SK-N-SH treated with all-trans-retinoic acid at 6 μM for 48 hours (cell line): ENCODE data around the gene CFAP20.

Source experiments
- ATAC-seq: fragments of 200-7000 bp; cut with Tn5 transposase; 3 replicates; pipeline ENCODE4 v1.9.1; 2020; ENCODE audit warnings: mild to moderate bottlenecking, moderate library complexity
- ARNTL ChIP-seq: fragments of 450-650 bp; formaldehyde crosslinking; IDR thresholded peaks from 2 replicates; pipeline ENCODE4 v1.5.0; 2020; ENCODE audit warnings: low read depth, mild to moderate bottlenecking, moderate library complexity, borderline replicate concordance
- BACH2 ChIP-seq: fragments of 250-450 bp; sonication (Bioruptor Pico); IDR thresholded peaks from 2 replicates; pipeline ENCODE4 v1.9.0; 2021; ENCODE audit warnings: mild to moderate bottlenecking, borderline replicate concordance
- ESRRG ChIP-seq: fragments of 250-450 bp; sonication (Bioruptor Pico); IDR thresholded peaks from 2 replicates; pipeline ENCODE4 v1.6.1; 2021; ENCODE audit warnings: mild to moderate bottlenecking
- GLIS3 ChIP-seq: fragments of 250-450 bp; sonication (Bioruptor Pico); IDR thresholded peaks from 2 replicates; pipeline ENCODE4 v1.5.0; 2020; ENCODE audit warnings: mild to moderate bottlenecking, moderate library complexity
- ISL1 ChIP-seq: fragments of 250-450 bp; sonication (Bioruptor Pico); IDR thresholded peaks from 2 replicates; pipeline ENCODE4 v2.1.2; 2022; ENCODE audit warnings: mild to moderate bottlenecking, moderate library complexity
- PPARA ChIP-seq: fragments of 250-450 bp; sonication (Bioruptor Pico); IDR thresholded peaks from 2 replicates; pipeline ENCODE4 v1.5.0; 2020; ENCODE audit warnings: mild to moderate bottlenecking, borderline replicate concordance
- RARB ChIP-seq: fragments of 250-450 bp; sonication (Bioruptor Pico); IDR thresholded peaks from 2 replicates; pipeline ENCODE4 v1.8.0; 2021; ENCODE audit warnings: mild to moderate bottlenecking, moderate library complexity
- TCF4 ChIP-seq: fragments of 250-450 bp; sonication (Bioruptor Pico); IDR thresholded peaks from 2 replicates; pipeline ENCODE4 v1.8.0; 2021; ENCODE audit warnings: mild to moderate bottlenecking, moderate library complexity, borderline replicate concordance
- TOX ChIP-seq: fragments of 250-450 bp; sonication (Bioruptor Pico); IDR thresholded peaks from 2 replicates; pipeline ENCODE4 v1.8.0; 2021; ENCODE audit warnings: mild to moderate bottlenecking, moderate library complexity, borderline replicate concordance
- ZC3H10 ChIP-seq: fragments of 250-450 bp; sonication (Bioruptor Pico); IDR thresholded peaks from 2 replicates; pipeline ENCODE4 v1.5.1; 2021; ENCODE audit warnings: mild to moderate bottlenecking, moderate library complexity
- ZFP3 ChIP-seq: fragments of 250-450 bp; sonication (Bioruptor Pico); IDR thresholded peaks from 2 replicates; pipeline ENCODE4 v1.5.0; 2020; ENCODE audit warnings: mild to moderate bottlenecking, moderate library complexity
- ZFP30 ChIP-seq: fragments of 450-650 bp; formaldehyde crosslinking; IDR thresholded peaks from 2 replicates; pipeline ENCODE4 v1.5.0; 2022; ENCODE audit warnings: mild to moderate bottlenecking, moderate library complexity
- ZNF70 ChIP-seq: fragments of 450-650 bp; formaldehyde crosslinking; IDR thresholded peaks from 2 replicates; pipeline ENCODE4 v1.5.0; 2020; ENCODE audit warnings: mild to moderate bottlenecking, moderate library complexity
- ZNF8 ChIP-seq: fragments of 450-650 bp; formaldehyde crosslinking; IDR thresholded peaks from 2 replicates; pipeline ENCODE4 v1.5.0; 2020; ENCODE audit warnings: mild to moderate bottlenecking, moderate library complexity
- TF ChIP-seq, protein P1 (sequence below): fragments of 250-450 bp; sonication (Bioruptor Pico); IDR thresholded peaks from 2 replicates; pipeline ENCODE4 v1.5.0; 2020; ENCODE audit warnings: mild to moderate bottlenecking, moderate library complexity
- TF ChIP-seq, protein P2 (sequence below): fragments of 250-450 bp; sonication (Bioruptor Pico); IDR thresholded peaks from 2 replicates; pipeline ENCODE4 v1.8.0; 2020; ENCODE audit warnings: mild to moderate bottlenecking, moderate library complexity, borderline replicate concordance
- TF ChIP-seq, protein P3 (sequence below): fragments of 250-450 bp; sonication (Bioruptor Pico); IDR thresholded peaks from 2 replicates; pipeline ENCODE4 v1.5.1; 2020; ENCODE audit warnings: low read depth, mild to moderate bottlenecking, moderate library complexity
- TF ChIP-seq, protein P4 (sequence below): fragments of 250-450 bp; sonication (Bioruptor Pico); IDR thresholded peaks from 2 replicates; pipeline ENCODE4 v1.8.0; 2021; ENCODE audit warnings: low read depth, mild to moderate bottlenecking, moderate library complexity, borderline replicate concordance

The CFAP20 gene

DNA sequence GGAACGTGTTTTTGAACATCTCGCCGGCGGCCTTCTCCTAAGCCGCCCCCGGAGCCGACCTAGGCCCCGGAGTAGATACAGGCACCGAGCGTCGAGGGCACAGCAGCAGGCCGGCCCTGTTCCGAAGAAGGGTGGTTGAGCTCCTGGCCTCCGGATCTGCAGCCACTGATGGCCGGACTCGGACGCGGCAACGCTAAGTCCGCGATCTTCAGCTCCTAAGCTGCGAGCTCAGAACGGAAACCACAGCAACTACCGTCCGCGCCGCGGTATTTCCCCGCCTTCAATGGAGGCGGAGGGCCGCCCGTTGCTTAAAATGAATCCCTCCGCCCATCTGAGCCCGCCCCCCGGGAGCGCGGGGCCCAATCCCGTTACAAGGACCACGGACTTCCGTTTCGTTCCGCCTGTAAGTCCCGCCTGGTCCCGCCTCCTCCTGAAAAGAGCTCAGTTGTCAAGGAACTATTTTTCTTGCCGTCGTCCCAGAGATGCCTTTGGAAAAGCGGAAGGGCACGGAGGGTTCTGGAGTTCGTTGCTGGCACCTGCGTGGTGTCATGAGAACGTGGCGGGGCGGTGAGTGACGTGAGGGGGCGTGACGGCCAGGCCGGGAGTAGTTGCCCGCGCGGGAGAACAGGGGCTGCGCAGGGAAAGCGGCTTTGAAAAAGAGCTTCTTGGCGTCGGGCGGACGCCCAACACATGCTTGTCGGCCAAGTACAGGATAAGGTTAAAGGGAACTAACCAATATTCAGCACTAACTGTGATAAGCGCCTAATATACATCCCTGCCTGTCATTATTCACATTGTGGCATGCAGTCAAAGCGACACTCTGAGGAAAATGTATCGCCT lies at the start of gene CFAP20:
TSS of gene CFAP20 (minus strand) at position 285 of the 840 bp plus-strand sequence. CDS start at position 19, 266 bp downstream.
- TF ChIP-seq ISL1 (CRISPR knock-in tag): no peak
- peak; percentile 77; the same call in 1 of the 2 replicates for TF ChIP-seq TCF4 (CRISPR knock-in tag)
- ATAC-seq: peak; percentile 92

DNA sequence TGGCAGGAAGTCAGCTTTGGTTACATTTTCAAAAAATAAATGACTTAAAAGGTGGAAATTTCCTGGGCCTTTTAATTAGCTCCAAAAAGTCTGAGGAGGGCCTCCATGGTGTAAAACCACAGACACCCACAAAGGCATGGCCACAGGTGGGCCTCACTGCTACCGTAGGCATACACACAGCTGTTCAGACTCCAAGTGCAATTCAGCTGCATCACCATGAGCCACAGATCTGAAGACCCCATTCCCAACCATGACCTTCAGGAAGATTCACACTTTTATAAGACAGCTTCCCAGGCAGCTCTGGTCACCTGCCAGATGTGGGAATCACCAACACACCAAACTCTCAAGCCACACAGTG lies 48.2 kb upstream of the CFAP20 start:
- ATAC-seq: no peak
- TF ChIP-seq ZFP30 (CRISPR knock-in tag): no peak
- TF ChIP-seq, protein P1, sequence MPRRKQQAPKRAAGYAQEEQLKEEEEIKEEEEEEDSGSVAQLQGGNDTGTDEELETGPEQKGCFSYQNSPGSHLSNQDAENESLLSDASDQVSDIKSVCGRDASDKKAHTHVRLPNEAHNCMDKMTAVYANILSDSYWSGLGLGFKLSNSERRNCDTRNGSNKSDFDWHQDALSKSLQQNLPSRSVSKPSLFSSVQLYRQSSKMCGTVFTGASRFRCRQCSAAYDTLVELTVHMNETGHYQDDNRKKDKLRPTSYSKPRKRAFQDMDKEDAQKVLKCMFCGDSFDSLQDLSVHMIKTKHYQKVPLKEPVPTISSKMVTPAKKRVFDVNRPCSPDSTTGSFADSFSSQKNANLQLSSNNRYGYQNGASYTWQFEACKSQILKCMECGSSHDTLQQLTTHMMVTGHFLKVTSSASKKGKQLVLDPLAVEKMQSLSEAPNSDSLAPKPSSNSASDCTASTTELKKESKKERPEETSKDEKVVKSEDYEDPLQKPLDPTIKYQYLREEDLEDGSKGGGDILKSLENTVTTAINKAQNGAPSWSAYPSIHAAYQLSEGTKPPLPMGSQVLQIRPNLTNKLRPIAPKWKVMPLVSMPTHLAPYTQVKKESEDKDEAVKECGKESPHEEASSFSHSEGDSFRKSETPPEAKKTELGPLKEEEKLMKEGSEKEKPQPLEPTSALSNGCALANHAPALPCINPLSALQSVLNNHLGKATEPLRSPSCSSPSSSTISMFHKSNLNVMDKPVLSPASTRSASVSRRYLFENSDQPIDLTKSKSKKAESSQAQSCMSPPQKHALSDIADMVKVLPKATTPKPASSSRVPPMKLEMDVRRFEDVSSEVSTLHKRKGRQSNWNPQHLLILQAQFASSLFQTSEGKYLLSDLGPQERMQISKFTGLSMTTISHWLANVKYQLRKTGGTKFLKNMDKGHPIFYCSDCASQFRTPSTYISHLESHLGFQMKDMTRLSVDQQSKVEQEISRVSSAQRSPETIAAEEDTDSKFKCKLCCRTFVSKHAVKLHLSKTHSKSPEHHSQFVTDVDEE (CRISPR knock-in tag): no peak
- TF ChIP-seq, protein P2, sequence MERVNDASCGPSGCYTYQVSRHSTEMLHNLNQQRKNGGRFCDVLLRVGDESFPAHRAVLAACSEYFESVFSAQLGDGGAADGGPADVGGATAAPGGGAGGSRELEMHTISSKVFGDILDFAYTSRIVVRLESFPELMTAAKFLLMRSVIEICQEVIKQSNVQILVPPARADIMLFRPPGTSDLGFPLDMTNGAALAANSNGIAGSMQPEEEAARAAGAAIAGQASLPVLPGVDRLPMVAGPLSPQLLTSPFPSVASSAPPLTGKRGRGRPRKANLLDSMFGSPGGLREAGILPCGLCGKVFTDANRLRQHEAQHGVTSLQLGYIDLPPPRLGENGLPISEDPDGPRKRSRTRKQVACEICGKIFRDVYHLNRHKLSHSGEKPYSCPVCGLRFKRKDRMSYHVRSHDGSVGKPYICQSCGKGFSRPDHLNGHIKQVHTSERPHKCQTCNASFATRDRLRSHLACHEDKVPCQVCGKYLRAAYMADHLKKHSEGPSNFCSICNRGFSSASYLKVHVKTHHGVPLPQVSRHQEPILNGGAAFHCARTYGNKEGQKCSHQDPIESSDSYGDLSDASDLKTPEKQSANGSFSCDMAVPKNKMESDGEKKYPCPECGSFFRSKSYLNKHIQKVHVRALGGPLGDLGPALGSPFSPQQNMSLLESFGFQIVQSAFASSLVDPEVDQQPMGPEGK: no peak
- TF ChIP-seq BACH2 (CRISPR knock-in tag): no peak
- TF ChIP-seq ZC3H10 (CRISPR knock-in tag): no peak
- TF ChIP-seq, protein P3, sequence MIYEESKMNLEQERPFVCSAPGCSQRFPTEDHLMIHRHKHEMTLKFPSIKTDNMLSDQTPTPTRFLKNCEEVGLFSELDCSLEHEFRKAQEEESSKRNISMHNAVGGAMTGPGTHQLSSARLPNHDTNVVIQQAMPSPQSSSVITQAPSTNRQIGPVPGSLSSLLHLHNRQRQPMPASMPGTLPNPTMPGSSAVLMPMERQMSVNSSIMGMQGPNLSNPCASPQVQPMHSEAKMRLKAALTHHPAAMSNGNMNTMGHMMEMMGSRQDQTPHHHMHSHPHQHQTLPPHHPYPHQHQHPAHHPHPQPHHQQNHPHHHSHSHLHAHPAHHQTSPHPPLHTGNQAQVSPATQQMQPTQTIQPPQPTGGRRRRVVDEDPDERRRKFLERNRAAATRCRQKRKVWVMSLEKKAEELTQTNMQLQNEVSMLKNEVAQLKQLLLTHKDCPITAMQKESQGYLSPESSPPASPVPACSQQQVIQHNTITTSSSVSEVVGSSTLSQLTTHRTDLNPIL (CRISPR knock-in tag): no peak
- no peak for TF ChIP-seq ISL1 (CRISPR knock-in tag)
- TF ChIP-seq, protein P4, sequence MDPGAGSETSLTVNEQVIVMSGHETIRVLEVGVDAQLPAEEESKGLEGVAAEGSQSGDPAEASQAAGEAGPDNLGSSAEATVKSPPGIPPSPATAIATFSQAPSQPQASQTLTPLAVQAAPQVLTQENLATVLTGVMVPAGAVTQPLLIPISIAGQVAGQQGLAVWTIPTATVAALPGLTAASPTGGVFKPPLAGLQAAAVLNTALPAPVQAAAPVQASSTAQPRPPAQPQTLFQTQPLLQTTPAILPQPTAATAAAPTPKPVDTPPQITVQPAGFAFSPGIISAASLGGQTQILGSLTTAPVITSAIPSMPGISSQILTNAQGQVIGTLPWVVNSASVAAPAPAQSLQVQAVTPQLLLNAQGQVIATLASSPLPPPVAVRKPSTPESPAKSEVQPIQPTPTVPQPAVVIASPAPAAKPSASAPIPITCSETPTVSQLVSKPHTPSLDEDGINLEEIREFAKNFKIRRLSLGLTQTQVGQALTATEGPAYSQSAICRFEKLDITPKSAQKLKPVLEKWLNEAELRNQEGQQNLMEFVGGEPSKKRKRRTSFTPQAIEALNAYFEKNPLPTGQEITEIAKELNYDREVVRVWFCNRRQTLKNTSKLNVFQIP (CRISPR knock-in tag): no peak
- TF ChIP-seq ZNF70 (CRISPR knock-in tag): no peak
- TF ChIP-seq, all 23 proteins: peak for 0

DNA sequence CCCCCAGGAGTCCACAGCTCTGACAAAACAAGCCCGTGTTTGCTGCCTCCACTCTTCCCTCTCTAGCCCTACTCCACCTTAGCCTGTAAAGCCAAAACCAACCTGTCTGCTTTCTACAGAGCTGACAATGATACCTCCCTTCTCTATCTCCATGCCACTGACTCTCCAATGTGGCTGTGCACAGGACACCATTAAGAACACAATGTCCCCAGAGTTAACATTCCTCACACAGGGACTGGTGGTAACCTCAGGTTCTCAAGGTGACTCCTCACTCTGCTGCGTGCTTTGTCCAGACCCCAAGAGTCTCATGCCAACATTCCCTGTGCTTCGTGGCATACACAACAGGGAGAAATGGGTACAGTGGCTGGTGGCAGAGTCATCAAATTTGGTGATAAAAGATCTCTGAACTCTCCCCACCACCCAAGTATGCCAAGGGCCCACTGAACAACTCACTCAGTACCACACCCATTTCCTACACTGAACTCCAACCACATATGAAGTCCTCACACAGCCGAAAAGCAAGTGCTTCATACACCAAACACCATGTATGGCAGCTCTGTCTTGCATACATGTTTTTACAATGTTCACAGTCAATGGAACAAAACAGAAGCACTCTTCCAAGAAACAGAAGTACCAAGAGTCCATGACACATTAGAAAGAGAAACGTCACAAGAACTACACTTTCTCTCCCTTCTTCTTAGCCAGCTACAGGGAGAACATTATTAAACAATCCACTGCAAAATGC lies 47.6 kb upstream of the CFAP20 start:
- no peak for ATAC-seq

DNA sequence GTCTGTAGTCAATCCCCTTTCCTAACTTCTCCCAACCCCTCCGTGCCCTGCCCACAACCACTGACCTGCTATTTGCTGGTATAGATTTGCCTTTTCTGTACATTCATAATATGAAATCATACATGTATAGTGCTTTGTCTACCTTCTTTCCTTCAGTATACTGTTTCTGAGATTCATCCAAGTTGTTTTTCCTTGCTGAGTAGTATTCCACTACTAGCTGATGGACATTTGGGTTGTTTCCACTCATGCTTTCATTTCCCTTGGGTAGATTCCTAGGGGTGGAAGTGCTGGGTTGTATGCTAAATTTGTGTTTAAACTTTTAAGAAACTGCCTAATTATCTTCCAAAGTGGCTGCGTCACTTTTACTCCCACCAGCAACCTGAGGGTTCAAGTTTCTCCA lies 41.0 kb upstream of the CFAP20 start:
- TF ChIP-seq RARB (CRISPR knock-in tag) (no peak), GLIS3 (CRISPR knock-in tag) (no peak), TOX (CRISPR knock-in tag) (no peak), ESRRG (CRISPR knock-in tag) (no peak), ZC3H10 (CRISPR knock-in tag) (no peak), BACH2 (CRISPR knock-in tag) (no peak), ZNF8 (no peak), ARNTL (no peak), ISL1 (CRISPR knock-in tag) (no peak)
- TF ChIP-seq, protein P4 (CRISPR knock-in tag): no peak
- TF ChIP-seq, protein P3 (CRISPR knock-in tag): no peak
- ATAC-seq: no peak

More for the DNA sequence above, 47.6 kb upstream of the CFAP20 start:
- TF ChIP-seq ZFP3 (CRISPR knock-in tag): no peak
- TF ChIP-seq ZFP30 (CRISPR knock-in tag): no peak
- TF ChIP-seq PPARA (CRISPR knock-in tag): no peak
